GM21737 (cell line): ENCODE measurements around the gene LRRC32.

Experiments
- ATAC-seq: cut with Tn5 transposase; IDR thresholded peaks from one replicate; pipeline ENCODE4 v1.9.1; 2021; ENCODE audit warnings: mild to moderate bottlenecking, moderate library complexity; ENCODE audit not compliant: unreplicated experiment

The LRRC32 gene, protein sequence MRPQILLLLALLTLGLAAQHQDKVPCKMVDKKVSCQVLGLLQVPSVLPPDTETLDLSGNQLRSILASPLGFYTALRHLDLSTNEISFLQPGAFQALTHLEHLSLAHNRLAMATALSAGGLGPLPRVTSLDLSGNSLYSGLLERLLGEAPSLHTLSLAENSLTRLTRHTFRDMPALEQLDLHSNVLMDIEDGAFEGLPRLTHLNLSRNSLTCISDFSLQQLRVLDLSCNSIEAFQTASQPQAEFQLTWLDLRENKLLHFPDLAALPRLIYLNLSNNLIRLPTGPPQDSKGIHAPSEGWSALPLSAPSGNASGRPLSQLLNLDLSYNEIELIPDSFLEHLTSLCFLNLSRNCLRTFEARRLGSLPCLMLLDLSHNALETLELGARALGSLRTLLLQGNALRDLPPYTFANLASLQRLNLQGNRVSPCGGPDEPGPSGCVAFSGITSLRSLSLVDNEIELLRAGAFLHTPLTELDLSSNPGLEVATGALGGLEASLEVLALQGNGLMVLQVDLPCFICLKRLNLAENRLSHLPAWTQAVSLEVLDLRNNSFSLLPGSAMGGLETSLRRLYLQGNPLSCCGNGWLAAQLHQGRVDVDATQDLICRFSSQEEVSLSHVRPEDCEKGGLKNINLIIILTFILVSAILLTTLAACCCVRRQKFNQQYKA

DNA sequence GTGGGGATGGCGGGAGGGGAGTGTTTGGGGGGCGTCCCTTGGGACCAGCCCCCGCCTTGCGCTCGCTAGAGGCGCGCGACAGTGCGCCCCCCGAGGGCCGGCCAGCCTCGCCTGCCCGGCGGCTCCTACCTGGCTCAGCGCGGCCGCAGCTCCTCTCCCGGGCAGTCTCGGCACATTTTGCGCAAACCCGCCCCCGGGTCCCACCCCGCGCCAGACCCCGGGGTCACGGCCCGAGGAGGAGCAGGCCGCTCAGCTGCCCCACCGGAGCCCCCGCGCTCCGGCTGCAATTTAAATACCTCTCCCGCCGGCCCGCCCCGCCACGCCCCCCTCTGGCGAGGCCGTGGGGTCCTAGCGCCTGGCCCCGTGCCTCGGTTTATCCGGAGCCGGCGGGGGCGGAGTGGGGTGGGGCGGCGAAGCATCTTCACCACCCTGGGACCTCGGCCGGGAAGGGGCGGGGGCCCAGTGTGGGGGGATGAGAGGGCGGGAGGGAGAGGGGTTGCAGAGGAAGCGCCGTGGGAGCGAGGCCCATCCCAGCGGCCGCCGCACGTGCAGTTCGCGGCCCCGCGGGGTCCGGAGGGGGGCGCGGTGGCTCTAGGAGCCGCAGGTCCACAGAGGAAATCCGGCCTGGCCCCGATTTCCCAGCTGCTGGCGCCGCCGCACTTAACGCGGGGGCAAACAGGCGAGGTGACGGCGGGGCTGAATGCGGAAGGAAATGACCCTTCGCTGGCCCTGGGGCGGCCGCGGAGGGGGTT lies at the start of gene LRRC32:
Gene LRRC32 (minus strand): TSS at position 263 of the 752 bp plus-strand sequence. CDS start 4,793 bp downstream, outside the sequence.
- no peak for ATAC-seq

DNA sequence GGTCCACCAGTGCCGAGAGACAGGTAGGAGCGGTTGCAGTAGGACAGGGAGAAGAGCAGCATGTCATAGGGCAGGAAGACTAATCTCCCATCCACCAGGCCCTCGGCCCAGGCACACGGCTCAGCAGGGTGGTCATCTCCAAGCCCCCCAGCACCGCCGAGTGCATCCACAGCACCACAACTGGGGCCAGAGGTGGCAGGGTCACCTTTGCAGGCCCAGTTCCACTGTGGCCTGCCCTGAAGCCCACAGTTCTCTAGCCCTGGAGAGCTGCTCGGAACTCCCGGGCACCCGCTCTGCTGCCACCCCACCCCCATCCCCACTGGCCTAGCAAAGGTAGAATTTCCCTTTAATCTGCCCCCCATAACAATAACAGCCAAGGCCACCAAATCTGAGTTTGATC lies 49.1 kb upstream of the LRRC32 start:
- no peak for ATAC-seq

DNA sequence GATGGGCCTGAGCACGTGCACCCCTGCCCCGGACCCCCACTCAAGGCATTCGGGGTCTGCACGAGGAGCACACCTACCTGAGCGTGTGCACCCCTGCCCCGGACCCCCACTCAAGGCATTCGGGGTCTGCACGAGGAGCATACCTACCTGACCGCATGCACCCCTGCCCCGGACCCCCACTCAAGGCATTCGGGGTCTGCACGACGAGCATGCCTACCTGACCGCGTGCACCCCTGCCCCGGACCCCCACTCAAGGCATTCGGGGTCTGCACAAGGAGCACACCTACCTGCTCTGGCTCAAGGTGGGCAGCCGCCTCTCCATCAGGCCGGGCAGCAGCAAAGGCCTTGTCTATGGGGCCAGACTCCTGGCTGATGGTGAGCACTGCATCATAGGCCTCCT lies 48.7 kb upstream of the LRRC32 start:
- ATAC-seq = no peak

DNA sequence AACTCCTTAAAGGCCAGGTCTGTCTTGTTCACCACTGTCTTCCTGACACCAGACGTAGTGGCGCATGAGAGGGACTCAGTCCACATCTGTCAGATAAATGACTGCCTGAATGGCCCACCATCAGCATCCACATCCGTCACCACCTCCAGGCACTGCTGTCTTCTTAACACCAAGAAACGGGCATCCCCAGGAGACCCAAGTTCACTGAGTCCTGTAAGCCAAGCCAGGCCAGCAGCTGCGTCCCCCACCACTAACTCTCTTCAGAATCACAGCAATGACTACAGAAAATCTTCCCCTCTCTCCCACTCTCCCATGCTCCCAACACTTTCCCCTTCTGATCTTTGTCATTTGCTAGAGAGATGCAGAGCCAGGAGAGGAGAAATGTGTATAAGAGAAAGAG lies 47.3 kb upstream of the LRRC32 start:
- no peak for ATAC-seq

DNA sequence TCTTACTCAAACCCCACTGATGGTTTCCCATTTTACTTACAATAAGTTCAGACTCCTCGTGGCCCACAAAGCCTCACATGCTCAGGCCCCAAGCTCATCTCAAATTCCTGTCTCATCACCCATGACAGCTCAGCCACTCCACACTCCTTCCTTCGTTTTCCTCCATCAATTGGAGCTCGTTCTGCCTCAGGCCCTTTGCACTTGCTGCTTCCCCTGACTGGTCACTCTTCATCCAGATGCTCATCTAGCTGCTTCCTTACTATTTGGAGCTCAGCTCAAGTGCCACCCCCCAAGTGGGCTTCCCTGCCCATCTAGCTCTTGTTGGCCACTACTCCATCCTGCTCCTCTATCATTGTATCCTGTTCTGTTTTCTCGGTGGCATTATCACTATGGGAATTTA lies 46.8 kb upstream of the LRRC32 start:
- ATAC-seq = no peak

DNA sequence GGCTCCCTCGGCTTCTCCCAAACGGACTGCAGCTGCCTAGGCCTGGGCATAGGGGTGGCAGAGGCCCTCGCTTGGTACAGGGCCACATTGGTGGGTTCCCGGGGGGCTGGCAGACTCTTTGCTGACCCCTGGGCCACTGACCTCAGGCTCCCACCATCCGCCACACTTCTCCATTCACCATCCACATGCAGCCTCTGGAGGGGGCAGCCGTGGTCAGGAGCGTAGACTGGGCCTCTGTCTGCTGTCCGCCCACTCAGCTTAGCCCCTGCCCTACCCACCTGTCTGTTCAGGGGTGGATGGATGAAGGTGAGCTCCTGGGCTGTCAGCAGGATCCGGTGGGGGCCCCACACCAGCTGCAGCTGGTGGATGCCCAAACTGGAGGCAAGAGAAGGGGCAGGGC lies 45.7 kb upstream of the LRRC32 start:
- no peak for ATAC-seq

DNA sequence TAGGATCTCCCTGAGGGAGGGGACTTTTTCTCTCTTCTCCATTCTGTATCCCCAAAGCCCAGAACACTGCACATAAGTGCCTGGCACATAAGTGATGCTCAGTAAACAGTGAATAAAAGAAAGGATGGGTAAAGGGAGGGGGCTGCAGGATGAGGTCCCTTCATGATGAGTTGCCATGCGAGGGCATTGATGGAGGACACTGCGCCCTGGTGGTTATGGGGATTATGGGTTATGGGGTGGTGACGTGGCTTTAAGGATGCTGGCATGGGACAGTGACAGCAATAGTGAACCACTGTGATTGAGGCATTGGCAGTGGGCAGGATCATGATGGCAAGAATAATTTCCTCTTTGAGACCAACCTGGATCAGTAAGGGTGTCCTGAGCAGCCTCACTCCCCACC lies 43.9 kb upstream of the LRRC32 start:
- no peak for ATAC-seq

DNA sequence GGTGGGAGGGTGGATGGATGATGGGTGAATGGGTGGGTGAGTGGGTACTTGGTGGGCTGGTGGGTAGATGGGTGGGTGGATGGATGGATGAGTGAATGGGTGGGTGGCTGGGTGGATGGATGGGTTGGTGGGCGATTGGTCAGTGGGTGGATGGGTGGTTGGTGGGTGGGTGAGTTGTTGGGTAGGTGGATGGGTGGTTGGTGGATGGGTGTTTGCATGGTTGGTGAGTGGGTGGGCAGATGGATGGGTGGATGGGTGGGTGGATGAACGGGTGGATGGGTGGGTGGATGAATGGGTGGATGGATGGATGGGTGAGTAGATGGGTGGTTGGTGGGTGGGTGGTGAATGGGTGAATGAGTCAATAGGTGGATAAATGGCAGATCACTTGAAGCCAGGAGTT lies 43.0 kb upstream of the LRRC32 start:
- no peak for ATAC-seq

DNA sequence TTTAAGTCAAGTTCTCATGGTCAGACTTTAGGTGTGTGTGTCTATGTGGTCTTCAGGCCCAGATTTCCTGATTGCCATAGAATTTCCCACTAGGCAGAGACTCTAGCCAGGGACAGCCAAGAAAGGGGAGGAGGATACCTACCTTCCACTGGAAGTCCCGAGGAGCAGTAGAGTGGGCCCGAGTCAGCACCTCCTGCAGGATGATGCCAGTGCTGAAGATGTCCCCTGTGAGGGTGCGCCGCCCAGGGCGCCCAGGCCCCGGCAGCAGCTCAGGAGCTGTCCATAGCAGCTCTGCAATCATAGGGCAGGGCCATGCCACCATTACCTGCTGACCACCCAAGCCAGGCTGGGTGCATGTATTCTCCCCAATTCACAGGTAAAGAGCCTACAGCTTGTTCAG lies 41.6 kb upstream of the LRRC32 start:
- no peak for ATAC-seq

DNA sequence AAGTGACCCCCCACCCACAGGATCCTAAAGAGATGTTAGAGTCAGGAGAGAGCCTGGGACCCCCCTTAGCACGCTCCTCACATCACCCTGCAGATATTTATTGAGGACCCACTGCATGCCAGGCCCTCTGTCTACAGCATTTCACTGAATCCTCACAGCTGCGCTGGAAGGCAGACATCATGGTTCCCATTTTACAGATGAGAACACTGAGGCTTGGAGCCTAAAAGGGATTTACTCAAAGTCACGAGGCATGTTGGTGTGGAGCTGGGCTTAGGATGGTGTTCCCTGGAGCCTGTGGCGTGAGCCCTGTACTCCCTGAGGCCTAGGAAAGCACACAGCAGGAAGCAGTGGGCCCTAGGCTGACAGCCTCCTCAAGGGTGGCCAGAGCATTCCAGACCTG lies 39.2 kb upstream of the LRRC32 start:
- ATAC-seq = no peak

DNA sequence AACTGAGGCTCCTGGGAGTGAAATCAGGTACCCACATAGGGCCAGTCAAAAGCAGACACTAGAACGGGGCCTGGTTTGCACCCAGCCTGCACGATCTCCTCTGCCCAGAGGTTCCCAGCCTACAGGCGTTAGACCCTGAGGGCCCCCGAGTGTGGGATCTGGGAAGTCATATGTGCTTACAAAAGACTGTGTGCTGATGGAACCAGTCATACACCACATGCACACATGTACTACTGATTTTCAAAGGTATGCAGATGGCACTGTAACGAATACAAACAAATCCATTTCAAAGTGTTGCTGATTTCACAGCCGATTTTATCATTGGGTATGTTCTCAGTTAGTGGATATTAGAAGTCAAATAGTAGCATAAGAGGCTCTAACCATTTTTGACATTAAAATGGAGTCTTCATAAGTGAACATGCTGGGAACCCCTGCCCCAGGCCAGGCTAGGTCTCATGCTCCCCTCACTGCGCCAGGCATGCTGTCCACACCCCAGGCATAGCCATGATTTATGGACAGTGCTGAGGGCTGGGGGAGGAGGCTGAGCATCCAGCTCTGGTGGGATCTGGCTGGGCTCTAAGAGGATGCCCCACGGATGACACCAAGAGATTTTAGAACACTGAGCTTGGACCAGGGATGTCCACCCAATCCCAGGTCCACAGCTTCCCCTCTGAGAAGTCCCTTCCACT lies 38.6 kb upstream of the LRRC32 start:
- no peak for ATAC-seq

DNA sequence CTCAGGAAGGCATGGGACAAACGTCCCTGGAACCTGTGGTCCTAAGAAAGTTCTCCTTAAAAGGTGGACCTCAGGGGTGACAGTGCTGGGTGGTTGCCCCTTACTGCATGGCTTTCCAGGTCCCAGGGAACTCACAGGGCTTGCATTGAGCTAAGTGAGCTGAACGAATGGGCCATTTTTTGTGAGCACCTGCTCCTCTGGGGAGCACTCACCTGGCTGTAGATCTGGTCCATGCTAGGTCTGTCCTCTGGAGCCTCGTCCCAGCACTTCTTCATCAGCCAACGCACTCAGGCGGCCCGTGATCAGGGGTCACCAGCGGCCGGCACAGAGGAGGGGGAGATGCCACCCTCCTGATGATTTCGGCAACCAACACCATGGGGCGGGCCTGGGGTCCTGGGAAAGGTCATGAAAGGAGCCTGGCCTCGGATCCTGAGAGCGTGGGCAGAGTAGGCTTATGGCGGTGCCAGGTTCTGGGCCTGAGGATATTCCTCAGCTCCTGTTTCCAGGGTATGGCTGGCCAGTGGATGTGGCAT lies 36.8 kb upstream of the LRRC32 start:
- ATAC-seq = no peak

DNA sequence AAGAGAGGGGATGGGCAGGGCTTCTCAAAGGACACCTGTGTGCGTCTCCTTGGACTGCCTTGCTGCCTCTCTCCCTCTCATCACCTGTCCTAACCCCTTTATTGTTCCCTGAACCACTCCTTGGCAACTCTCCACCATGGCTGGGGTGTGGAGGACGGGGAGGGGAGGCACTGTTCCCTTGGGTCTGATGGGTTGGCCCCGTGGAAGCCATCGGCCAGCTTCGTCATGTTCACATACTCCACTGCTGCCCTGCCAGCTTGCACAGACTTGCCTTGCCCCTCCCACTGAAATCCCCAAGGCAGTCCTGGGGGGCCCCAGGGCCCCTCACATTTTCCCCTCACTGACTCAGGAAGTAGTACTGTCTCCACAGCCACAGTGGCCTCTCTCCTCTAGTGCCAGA lies 36.1 kb upstream of the LRRC32 start:
- ATAC-seq = no peak

DNA sequence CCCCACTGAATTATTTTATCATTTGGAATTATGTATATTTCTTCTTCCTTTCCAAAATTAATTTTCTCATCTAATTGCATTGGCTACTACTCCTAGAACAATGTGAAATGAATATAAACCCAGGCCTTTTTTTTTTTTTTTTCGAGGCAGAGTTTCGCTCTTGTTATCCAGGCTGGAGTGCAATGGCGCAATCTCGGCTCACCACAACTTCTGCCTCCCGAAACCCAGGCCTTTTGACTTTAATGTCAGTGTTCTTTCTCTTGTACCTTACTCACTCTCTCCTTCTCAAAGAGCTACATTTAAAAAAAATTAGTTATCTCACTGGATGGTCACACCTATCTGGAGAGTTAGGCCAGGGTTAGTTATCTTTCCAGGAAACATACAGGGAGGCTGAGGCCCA lies 35.3 kb upstream of the LRRC32 start:
- ATAC-seq = no peak

DNA sequence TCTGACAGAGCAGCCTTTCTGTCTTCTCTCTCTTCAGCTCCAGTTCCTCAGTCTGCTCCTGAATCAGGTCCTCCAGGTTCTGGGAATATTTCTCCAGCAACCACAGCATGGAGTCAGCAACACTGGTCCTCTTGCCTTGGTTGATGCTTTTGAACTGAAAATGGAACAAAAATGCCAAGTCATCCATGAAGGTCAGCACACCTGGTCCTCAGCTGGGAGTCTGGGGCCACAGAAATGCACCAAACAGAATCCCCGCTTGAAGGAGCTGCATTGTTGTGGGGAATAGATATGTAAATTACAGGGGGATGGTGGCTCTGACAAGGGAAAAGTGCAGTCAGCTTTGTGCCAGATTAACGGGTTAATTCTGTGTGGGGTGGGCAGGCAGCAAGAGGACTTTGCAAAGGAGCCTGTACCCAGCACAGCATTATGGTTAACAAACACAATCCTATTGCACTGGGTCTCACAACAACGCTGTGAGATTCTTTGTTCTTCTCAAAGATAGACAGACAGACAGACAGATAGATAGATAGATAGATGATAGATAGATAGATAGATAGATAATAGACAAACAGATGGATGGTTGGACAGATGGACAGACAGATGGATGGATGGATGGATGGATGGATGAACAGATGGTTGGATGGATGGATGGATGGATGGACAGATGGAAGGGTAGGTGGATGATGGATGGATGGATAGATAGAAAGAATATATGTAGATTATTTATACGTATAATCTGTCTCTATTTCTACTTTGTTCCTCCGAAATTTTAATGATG lies 33.8 kb upstream of the LRRC32 start:
- no peak for ATAC-seq

DNA sequence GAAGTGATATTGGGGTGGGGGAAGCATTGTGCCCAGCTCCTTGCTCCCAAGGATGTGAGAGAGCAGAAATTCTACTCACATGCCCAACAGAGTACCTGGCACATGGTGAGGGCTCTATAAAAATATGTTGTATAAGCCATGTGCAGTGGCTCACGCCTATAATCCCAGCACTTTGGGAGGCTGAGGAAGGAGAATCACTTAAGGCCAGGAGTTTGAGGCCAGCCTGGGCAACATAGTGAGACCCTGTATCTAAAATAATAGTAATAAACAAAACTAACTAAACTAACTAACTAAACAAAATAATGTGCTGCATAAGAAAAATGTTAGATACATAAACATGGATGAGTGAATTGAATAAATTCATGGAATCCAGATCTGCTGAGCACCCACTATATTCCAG lies 33.2 kb upstream of the LRRC32 start:
- ATAC-seq = no peak

DNA sequence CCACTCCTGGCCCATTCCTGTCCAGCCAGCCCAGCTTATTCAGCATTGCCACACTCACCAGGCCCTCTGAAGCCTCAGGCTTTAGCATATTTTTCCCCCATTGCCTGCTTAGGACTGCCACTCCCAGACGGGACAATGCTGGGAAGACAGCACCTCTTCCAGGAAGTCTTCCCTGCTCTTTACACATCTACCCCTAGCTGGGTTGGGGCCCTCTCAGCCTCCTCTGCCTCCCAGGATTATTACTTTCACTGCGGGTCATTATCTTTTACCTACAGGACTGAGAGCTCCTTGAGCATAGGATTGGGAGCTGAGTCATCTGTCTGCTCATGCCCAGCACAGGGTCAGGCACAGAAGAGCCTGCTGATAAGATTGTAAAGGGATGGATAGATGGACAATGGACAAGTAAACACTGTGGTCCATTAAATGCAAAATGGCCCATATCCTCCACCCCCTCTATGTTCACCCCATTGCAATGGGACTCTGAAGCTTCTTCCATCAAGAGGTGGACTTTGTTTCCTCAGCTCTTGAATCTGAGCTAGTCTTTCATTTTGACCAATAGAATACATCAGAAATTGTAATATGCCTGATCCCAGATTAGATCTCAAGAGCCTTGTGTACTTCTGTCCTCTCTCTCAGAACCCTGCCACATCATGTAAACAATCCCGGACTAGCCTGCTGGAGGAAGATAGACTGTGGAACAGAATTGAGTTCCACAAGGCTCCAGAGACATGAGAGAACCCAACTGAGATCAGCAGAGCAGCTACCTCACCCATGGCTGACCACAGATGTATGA lies 32.0 kb upstream of the LRRC32 start:
- no peak for ATAC-seq

DNA sequence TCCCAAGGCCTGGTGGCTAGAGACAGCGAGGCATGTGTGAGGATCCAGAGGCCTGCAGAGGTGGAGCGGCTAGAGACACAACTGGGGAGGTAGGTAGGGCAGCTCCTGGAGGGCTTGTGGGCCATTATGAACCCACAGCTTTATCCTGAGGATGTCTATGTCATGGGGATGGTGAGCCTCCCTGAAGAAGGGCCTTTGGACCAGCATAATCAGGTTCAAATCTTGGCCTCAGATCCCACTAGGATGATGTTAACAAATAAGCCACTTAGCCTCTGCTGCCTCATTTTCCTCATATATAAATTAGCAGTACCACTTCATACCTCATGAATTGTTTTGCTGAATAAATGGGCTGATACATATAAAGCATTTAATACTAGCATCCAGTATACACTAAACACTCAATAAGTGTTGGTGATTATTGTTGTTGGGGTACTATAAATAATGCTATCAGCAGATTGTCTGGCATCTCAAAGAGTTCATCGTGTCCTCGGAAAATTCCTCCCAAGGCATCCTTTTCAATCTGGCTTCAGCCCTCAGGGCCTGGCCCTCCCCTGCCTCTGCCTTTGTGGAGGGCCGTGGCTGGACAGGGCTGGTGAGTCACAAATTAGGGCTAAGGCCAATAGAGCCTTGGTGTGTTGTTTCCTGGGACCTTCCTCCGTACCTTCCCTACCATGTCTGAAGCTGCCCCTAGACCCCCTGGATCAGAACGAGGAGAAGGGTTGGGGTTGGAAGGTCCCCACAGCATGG lies 30.9 kb upstream of the LRRC32 start:
- ATAC-seq = no peak
